ENCODE measurements around the gene GABPB1.

DNA sequence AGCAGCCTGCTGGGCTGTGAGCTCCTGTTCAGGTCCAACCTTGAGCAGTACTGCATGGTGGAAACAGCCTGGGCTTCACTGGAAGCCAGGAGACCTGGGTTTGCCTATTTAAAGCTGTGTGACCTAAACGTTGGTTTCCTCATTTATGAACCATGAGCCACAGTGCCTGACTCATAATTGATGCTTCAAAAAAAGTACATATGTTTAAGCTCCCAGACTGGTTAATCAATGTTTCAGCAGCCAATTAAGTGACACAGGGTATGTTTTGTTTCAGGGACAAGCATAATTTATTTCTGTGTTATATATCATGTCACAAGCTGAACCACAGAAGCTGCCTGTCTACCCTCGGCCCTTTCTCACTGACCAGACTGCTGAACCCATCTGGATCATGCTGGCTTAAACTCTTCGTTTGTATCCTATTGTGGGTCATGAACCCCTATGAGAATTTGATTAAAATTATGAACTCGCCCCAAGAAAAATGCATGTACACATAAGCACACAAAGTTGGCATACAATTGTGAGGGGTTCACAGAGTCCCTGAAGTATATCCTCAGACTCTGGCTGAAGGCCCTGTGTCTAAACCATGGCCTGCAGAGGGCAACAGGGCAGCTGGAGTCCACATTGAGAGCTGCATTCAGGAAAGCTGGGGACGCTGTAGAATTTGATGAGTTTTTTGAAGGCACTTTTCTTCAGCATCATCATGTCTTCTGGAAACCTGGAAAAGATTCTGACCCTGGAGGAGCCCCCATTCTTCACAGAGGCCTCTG, 113.1 kb downstream of the GABPB1 start:
- TF ChIP-seq, protein P1, sequence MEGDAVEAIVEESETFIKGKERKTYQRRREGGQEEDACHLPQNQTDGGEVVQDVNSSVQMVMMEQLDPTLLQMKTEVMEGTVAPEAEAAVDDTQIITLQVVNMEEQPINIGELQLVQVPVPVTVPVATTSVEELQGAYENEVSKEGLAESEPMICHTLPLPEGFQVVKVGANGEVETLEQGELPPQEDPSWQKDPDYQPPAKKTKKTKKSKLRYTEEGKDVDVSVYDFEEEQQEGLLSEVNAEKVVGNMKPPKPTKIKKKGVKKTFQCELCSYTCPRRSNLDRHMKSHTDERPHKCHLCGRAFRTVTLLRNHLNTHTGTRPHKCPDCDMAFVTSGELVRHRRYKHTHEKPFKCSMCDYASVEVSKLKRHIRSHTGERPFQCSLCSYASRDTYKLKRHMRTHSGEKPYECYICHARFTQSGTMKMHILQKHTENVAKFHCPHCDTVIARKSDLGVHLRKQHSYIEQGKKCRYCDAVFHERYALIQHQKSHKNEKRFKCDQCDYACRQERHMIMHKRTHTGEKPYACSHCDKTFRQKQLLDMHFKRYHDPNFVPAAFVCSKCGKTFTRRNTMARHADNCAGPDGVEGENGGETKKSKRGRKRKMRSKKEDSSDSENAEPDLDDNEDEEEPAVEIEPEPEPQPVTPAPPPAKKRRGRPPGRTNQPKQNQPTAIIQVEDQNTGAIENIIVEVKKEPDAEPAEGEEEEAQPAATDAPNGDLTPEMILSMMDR (IDR thresholded peaks at IDR 0.05; ENCODE audit: low read depth, low read length): peak; percentile 9
- TF ChIP-seq POLR2A (IDR thresholded peaks at IDR 0.05; ENCODE audit: extremely low read depth, insufficient read length): no peak
- TF ChIP-seq, protein P2, sequence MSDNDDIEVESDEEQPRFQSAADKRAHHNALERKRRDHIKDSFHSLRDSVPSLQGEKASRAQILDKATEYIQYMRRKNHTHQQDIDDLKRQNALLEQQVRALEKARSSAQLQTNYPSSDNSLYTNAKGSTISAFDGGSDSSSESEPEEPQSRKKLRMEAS (IDR thresholded peaks at IDR 0.05; ENCODE audit: low read depth, low read length): no peak

Data from NB4 (cell line).